Chondrocyte (in vitro differentiated cells): ENCODE results near the gene CYP8B1. TPM values are rescaled to one million over a fixed set of nuclear protein-coding genes. Genes with fewer than 3 reads are reported as not detected.

Source experiments
- DNase-seq: peaks from one replicate; pipeline ENCODE4 v3.0.0; 2021; ENCODE audit warnings: mixed read lengths, low spot score
- H3K27ac Mint-ChIP-seq: one replicate; pipeline ENCODE4 v1.8.0; 2021; ENCODE audit warnings: mild to moderate bottlenecking, moderate library complexity, mixed read lengths; ENCODE audit not compliant: unreplicated experiment
- H3K27me3 Mint-ChIP-seq: 2 replicates; pipeline ENCODE4 v1.8.0; 2021; ENCODE audit warnings: low read depth, mixed read lengths
- H3K36me3 Mint-ChIP-seq: 2 replicates; pipeline ENCODE4 v1.8.0; 2021; ENCODE audit warnings: low read depth, mixed read lengths
- H3K4me1 Mint-ChIP-seq: 2 replicates; pipeline ENCODE4 v1.8.0; 2021; ENCODE audit warnings: low read depth, mild to moderate bottlenecking, mixed read lengths
- H3K4me3 Mint-ChIP-seq: one replicate; pipeline ENCODE4 v1.8.0; 2021; ENCODE audit warnings: mild to moderate bottlenecking, moderate library complexity, mixed read lengths; ENCODE audit not compliant: unreplicated experiment
- H3K9me3 Mint-ChIP-seq: 2 replicates; pipeline ENCODE4 v1.8.0; 2021; ENCODE audit warnings: low read depth, mixed read lengths
- total RNA-seq: library from RNA; stranded (reverse); gene quantifications from 3 replicates; pipeline ENCODE4 v1.2.1, GENCODE V29; 2021
- TF ChIP-seq, protein P1 (sequence below): fragments of 200-600 bp; sonication (generic); IDR thresholded peaks from 2 replicates; pipeline ENCODE4 v1.5.0; 2021; ENCODE audit warnings: antibody characterized with exemption, mild to moderate bottlenecking, moderate library complexity

The CYP8B1 gene
- total RNA-seq, 1 donor from 2014 or later: not detected

GRCh38 chr3:42826141-42826540, 49.5 kb downstream of the CYP8B1 start:
- TF ChIP-seq, protein P1, sequence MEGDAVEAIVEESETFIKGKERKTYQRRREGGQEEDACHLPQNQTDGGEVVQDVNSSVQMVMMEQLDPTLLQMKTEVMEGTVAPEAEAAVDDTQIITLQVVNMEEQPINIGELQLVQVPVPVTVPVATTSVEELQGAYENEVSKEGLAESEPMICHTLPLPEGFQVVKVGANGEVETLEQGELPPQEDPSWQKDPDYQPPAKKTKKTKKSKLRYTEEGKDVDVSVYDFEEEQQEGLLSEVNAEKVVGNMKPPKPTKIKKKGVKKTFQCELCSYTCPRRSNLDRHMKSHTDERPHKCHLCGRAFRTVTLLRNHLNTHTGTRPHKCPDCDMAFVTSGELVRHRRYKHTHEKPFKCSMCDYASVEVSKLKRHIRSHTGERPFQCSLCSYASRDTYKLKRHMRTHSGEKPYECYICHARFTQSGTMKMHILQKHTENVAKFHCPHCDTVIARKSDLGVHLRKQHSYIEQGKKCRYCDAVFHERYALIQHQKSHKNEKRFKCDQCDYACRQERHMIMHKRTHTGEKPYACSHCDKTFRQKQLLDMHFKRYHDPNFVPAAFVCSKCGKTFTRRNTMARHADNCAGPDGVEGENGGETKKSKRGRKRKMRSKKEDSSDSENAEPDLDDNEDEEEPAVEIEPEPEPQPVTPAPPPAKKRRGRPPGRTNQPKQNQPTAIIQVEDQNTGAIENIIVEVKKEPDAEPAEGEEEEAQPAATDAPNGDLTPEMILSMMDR: no peak
- peaks cover 2% of the 10 kb centered on the region for H3K9me3 Mint-ChIP-seq
- H3K4me1 Mint-ChIP-seq: peaks cover 7% of the 10 kb centered on the region
- no peak overlapping the region for H3K4me3 Mint-ChIP-seq
- H3K27ac Mint-ChIP-seq: no peak overlapping the region
- peaks cover 20% of the 10 kb centered on the region for H3K27me3 Mint-ChIP-seq
- no peak for DNase-seq
- H3K36me3 Mint-ChIP-seq: no peaks in the 10 kb centered on the region

DNA sequence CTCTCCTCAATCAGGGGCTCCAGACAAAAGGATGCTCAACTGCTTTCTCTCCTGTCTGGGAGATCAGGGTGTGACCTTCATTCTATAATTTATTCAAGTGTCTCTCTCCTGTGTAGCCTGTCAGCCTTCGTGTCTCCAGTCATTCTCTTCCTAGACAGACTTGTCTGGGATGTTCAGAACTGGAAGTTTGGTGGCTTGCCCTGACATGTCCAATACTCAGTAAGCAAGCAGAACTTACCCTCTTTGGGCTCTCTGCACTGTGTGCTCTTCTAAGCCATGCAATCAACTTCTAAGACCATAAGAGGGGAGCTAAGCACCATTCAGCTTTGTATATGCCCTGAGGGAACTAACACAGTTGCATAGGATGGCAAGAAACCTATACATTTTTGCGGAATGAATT, 52.3 kb downstream of the CYP8B1 start:
- no peak overlapping the region for H3K27ac Mint-ChIP-seq
- H3K9me3 Mint-ChIP-seq: peaks cover 2% of the 10 kb centered on the region
- peaks cover 13% of the 10 kb centered on the region for H3K27me3 Mint-ChIP-seq
- H3K4me3 Mint-ChIP-seq: no peak overlapping the region
- H3K36me3 Mint-ChIP-seq: no peaks in the 10 kb centered on the region
- peaks cover 12% of the 10 kb centered on the region for H3K4me1 Mint-ChIP-seq
- no peak for DNase-seq
- TF ChIP-seq, protein P1: no peak

GRCh38 chr3:42822828-42823227, 52.9 kb downstream of the CYP8B1 start:
- no peak overlapping the region for H3K27ac Mint-ChIP-seq
- no peak overlapping the region for H3K4me3 Mint-ChIP-seq
- DNase-seq: no peak

More at GRCh38 chr3:42822828-42823227, 52.9 kb downstream of the CYP8B1 start:
- Mint-ChIP-seq H3K9me3 (peaks cover 2% of the 10 kb centered on the region), H3K4me1 (peaks cover 12% of the 10 kb centered on the region), H3K36me3 (no peaks in the 10 kb centered on the region), H3K27me3 (peaks cover 13% of the 10 kb centered on the region)
- TF ChIP-seq, protein P1: no peak

Other genes with a start within 250 kb of the CYP8B1 start
- 38.8 to 44.4 TPM (median 40.0 TPM) in 3 replicates for gene ZBTB47, start 222.2 kb downstream of the CYP8B1 start, total RNA-seq
- gene KLHL40, start 190.3 kb downstream of the CYP8B1 start, total RNA-seq: not detected in 3 replicates
- gene HHATL, start 173.1 kb downstream of the CYP8B1 start, total RNA-seq: not detected in 3 replicates
- 0.40 to 0.77 TPM in 2 of 3 replicates, not detected in the other for gene CCDC13, start 102.6 kb downstream of the CYP8B1 start, total RNA-seq
- 78.6 to 89.7 TPM (median 78.7 TPM) in 3 replicates for gene HIGD1A, start 71.4 kb downstream of the CYP8B1 start, total RNA-seq
- gene ACKR2, start 66.4 kb downstream of the CYP8B1 start, total RNA-seq: 0.41 to 1.2 TPM (median 1.0 TPM) in 3 replicates
- gene ZNF662, start 30.3 kb upstream of the CYP8B1 start, total RNA-seq: not detected in 3 replicates
- 0.17 TPM in 1 of 3 replicates, not detected in the others for gene GASK1A, start 103.4 kb upstream of the CYP8B1 start, total RNA-seq
- gene POMGNT2, start 230.2 kb upstream of the CYP8B1 start, total RNA-seq: 14.0 to 17.3 TPM (median 14.3 TPM) in 3 replicates